ENCODE results near the gene CTNND2.
"Not testable (repeated sequence)": the region's sequence is repeated elsewhere in the genome, so short reads cannot be mapped to it uniquely, and the experiment has no call there.

The CTNND2 gene

DNA sequence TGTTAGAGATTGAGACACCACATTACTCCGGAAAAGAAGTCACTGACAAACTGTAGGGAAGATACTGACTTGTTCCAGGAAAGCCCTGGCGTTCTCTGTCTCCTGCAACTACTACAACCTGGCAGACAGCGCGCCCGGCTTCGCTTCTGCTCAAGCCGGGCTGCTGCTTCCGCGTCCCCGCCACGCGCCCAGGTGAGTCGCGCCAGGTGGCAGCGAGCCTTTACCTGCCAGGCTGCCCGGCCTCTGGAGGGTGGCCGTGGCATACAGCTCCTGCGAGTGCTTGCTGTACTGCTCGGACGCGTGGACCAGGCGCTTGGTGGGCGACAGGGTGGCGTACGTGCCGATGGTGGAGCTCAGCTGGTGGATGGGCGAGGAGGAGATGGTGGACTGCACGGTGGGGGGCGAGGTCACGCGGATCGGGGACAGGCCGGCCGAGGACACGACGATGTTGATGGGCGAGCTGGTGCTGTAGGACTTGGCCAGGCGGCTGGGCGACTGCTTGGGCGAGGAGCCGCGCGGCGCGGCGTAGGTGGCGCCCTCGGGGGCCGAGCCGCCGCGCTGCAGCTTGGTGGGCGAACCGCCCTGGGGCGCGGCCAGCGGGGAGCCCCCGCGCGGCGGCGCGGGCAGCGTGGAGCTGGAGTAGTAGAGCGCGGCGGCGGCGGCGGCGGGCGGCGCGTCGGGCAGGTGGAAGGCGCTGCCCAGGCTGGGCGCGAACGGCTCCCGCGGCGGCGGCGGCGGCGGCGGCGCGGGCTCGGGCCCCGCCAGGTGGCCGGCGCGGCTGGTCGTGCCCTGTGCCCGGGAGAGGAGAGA lies 519.6 kb downstream of the CTNND2 start:
- DNase-seq (ENCODE audit: low spot score): no peak

DNA sequence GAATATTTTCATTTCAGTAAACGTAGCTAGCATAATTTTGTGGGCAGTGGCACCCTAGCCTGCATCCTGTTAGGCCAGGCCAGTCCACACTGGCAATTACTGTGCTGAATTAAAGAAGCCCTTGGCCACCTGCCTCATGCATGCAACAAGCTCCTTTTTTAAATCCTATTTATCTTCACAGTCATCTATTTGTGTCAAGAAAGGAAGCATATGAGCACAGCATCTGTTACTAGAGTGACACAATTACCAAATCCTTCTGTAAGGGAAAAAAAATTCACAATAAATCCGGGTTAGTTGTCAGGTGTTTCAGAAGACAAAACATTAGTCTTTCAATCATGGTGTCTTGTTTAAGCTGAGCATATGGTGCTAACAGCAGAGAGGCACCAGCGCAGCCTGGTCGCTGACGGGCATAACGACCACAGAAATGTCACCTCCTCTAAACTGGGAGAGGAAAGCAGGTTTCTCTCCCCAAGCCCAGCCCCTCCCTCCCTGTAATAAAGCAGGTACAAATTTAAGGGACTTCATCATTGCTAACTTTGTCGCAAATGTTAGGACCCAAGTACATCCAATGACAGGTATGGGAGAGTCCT lies 520.6 kb downstream of the CTNND2 start:
- DNase-seq (ENCODE audit: low spot score): no peak

DNA sequence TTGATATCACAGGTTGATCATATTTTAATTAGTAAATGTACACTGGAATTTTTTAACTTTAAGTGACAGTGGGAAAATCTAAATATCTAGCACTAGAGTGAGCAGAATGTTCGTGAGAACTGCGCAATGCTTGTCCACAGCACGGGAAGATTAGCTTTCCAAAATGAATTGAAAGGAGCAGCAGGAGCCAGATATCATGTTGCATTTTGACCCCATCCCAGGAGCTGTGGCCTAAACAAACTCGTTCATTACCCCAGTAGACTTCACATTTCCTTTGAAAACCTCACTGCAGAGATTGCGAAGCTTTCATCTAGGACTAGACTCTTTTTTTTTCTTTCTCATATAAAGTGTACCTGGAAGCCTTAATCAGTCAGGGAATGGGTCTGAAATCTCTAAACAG lies 525.8 kb downstream of the CTNND2 start:
- DNase-seq (ENCODE audit: low spot score): no peak

DNA sequence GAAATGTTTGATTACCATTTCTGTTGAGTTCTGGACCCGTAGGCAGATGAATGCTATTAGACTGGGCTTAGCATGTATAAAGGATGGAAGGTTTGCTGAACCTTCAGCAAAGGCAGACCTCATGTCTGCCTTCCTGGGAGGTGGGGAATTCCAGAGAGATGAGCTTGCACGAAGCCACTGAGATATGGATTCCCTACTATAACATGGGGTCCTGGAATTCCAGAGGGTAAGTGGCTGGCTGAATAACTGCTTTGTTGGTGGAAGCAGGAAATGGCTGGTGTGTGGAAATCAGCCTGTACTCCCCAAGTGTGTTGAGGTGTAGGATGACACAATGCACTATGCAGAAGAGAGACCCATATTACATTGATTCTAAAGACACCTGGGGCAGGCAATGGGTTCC lies 526.4 kb downstream of the CTNND2 start:
- no peak for DNase-seq (ENCODE audit: low spot score)

DNA sequence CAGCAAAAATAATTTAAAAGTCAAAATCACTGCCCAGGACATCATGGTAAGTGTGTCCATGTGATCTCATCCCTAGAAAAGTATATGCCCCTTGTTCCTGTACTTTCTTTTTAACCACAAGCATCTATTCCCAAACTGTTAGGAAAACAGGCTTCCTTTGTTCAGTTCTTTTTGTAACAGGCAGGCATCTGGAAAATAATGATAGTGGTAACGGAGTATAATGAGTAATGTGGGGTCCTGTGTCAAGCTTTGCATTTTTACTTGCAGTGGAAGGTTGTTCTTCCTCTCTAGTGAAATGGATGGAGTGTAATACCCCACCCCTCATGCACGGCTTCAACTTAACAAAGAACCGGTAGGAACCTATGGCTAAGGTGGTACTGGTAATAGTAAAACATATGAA lies 532.1 kb downstream of the CTNND2 start:
- DNase-seq (ENCODE audit: low spot score): no peak

DNA sequence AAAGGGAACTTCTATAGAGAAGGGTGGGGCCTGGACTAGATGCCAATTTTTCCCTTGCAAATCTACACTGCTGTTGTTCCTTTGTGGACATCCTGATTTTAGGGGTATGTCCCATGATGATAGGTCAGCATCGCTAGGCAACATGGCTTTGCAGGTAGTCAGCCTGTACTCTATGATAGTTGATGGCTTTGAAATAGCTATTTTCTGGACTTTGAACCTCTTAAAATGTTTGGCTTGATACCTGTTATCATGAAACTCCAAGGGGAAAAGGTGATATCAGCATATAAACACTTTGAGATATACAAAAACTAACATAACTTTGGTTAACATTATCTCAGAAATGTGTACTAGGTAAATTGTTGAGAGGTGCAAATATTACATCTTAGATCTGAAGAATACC lies 533.2 kb downstream of the CTNND2 start:
- no peak for DNase-seq (ENCODE audit: low spot score)

DNA sequence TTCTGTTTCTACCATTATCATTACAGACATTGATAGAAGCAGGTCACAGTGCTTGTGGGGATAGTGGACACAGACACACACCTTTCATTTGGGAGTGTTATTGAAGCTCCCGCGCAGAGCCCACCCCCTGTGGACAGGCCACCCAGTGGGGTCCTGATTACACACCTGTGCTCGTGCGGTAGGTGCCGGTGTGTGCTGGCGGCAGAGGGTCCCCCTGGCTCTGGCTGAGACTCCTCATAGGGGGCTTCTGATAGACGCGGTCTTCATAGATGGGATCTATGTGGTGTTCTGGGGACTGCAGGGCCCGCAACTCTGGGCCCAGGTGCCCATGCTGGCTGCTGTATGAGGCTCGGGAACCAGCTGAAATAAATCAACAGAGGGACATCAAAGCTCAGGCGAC lies 539.7 kb downstream of the CTNND2 start:
- no peak for DNase-seq (ENCODE audit: low spot score)

DNA sequence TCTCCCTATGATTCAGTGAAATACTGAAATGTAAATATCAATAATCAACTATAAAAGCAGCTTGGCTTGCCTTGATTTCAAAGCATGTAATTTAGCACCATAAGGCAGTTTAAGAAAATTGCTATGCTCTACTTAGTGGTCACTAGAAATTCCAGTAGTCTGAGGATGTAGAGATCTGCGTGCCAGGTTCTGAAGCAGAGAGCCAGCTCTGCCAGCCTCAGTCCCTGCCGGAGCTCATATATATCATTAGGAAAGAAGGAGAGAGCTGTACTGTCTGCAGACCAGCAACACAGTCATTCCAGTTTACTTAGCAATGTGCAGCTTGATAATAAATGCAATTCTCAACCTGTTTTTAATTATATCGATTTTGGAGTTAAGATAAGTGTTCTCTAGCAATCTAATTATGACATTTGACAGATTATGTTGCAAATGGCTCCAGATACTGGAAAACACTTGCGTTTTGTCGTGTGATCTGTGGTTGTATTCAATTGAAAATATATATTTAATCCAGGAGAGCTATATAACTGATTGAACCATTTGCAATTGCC lies 540.5 kb downstream of the CTNND2 start:
- DNase-seq (ENCODE audit: low spot score): no peak

DNA sequence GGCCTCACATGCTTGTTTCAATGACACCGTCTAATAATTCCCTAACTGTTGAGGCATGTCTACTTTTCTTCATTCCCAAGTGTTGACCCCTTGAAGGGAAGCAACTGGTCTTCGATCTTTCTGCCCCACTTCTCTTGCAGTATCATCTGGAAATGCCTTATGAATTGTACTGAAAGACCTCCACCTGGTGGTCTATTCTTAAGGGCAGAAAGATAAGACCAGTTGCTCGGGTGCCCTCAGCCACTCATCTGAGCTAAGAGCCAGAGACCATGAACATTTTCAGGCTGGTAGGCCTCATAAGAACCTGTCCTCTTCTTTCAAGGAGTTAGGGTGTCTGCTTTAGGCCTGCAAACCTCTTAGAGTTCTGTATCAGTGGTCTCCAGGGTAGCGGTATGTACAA lies 542.5 kb downstream of the CTNND2 start:
- DNase-seq (ENCODE audit: low spot score): no peak

DNA sequence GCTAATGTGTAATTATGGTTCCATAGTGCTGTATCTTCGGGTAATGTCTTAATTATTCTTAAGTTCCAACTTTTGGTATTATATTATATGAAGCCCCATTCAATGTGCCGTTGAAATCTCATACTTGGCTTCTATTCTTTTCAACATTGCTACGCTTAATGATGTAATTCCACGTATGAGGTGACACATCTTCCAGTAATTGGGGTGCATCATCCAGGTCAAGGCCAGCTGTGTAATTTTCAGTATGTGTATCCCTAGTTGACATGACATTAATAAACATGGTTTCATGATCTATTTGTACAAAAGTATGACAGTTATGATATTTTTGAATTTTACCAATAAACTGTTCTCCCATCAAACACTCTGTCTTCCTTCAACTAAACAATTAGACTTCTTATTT lies 546.3 kb downstream of the CTNND2 start:
- no peak for DNase-seq (ENCODE audit: low spot score)

DNA sequence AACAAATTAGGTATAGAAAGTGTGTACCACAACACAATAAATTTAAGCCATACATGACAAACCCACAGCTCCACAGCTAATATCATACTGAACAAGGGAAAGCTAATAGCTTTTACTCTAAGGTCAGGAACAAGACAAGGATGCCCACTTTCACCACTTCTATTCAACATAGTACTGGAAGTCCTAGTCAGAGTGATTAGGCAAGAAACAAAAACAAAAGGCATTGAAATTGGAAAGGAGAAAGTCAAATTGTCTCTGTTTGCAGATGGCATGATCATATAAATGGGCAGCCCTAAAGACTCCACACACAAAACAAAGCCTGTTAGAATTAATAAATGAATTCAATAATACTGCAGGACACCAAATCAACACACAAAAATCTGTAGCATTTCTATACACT lies 548.8 kb downstream of the CTNND2 start:
- no peak for DNase-seq (ENCODE audit: low spot score)

DNA sequence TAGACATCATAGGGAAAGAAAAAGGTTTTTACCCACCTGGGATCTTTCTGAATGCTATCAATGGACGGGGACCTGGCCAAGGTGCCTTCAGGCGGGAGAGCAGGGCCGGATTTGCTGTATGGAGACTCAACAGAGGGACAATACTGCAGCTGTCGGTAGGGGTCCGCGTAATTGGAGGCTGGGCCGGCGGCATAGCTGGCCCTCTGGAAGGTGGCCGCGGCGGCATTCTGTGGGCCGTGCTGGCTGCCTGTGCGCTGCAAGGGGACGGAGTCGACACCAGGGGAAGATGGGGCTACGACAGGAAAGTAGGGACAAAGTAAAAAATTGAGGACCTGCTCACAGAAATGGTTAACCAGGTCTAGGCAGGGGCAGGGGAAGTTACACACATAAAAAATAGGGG lies 557.9 kb downstream of the CTNND2 start:
- no peak for DNase-seq (ENCODE audit: low spot score)

DNA sequence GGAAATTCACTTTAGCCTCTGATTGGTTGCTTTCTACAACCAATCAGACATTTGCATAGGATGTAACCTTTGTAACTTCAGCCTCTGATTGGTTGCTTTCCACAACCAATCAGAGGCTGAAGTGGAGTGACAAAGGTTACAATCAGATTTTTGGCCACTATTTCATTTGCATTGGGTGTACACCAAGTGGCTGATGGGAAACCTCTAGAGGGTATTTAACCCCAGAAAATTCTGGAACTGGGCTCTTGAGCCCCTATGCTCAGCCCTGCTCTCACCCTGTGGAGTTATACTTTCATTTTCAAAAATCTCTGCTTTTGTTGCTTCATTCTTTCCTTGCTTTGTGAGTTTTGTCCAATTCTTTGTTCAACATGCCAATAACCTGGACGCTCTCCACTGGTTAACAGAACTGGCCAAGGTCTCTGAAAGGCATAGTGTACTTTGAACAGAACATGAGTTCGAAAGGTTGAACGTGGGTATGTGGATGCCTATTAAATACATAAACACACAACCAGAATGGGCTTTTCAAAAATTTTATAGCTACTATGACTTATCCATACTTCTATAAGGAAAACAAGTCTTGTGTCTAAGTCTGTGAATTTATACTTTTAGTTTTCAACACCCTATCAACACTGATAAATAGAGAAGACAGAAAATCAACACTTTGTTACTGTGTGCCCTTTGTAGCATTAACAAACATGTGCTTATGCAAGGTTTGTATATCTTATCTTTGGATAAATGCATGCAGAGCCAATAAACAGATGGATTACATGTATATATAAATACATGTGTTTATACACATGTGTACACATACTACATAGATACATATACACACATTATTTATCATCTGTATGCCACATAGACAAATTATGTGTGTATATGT lies 568.1 kb downstream of the CTNND2 start:
- peak; percentile 7 for DNase-seq (ENCODE audit: low spot score)

DNA sequence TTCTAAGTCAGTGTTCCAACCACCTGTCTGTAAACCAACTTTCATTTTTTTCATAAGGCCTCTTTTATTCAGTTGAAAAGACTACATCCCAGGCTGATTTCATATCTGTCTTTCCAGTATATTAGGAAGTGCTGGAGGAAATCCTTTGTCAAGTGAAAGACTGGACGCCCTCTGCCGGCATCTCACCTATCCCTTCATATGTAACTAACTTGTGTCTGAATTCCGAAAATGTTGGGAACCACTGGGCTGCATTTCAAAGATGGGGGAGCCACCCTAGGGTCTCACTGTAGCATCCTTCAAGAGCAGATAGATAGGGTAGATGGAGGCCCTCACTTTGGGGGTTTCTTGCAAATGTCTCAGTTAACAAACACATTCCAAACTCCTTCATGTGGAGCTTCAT lies 569.8 kb downstream of the CTNND2 start:
- no peak for DNase-seq (ENCODE audit: low spot score)

DNA sequence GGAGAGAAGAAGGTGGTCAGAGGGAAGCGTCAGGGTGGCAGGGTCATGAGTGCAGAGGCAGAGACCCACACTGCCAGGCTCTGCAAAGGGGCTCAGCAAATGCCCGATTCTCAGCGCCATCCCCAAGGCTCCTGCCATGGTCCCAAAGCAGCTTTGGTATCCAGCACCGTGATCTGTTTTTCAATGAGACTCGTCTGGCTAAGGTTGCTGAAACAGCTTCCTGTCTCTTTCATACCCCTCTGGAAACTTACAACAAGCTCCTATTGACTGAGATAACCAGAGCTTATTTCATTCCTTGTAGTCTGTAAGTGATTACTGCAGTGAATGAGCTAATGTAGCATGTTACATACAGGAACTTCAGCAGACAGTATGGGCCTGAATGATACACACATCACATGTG lies 574.6 kb downstream of the CTNND2 start:
- no peak for DNase-seq (ENCODE audit: low spot score)

DNA sequence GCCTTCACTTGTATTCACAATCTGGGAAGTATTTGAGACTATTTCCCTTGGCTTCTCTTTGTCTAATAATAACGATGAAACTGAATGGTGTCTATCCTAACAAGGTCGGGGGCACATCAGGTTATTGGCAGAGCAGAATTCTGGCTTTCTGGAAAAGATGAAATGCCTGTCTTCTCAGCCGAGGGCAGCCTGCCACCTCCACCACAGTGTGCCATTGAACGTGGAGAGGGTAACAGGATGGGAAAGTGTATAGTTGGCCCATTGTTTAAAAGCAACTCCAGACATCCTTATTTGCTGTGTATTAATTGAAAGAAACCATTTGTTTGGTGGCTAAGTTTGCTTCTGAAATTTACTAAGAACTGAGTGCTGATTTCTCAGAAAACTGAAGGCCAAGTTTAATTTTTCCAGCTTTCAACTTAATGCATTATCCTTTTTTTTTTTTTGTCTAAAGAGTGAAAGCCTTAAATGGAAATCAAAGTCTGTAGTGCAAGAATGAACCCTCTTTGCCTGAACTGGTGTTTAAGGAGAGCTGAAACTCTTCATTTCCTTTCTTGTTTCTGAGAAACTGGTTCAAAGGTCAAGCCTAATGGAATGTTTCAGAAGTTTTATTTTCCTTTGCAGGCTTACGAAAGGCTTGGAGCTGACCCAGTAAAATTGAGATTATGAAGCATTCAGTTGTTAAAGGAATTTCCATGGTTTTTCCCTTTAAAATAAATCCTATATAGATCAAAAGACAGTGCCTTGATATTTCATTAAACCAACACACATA lies 579.5 kb downstream of the CTNND2 start:
- DNase-seq (ENCODE audit: low spot score): no peak

DNA sequence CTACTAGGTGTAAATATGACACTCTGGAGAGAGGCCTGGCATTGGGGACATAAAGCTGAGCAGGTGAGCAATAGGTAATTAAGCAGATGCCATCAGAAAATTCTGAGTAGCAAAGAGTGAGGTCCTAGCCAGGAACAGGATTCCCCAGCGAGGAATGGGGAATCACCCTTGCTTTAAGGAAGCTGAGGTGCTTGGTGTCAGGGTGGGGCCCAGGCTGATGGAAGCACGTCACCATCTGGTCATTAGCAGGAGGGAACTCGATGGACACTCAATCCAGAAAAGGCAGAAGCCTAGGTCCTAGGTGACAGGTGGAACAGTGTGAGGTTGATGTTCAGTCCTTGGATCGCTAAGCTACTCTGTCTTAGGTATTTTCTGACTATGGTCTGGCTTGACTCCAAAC lies 580.5 kb downstream of the CTNND2 start:
- no peak for DNase-seq (ENCODE audit: low spot score)

DNA sequence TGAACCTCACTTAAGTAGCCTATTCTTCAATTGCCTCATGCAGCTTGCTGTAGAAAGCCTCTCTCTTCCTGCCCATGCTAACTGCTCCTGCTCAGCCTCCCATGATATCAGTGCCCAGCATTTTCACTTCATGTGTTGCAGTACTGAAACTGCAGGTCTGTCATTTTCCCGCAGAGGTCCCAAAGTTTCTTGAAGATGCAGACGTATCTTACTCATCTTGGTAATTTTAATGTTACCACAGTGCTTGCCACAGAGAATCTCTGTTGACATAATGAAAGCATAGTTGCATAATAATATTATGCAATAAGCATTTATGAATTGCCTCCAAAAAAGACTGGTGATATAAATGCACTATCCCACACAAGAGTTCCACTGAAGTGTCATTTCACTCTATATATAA lies 582.1 kb downstream of the CTNND2 start:
- DNase-seq (ENCODE audit: low spot score): no peak

DNA sequence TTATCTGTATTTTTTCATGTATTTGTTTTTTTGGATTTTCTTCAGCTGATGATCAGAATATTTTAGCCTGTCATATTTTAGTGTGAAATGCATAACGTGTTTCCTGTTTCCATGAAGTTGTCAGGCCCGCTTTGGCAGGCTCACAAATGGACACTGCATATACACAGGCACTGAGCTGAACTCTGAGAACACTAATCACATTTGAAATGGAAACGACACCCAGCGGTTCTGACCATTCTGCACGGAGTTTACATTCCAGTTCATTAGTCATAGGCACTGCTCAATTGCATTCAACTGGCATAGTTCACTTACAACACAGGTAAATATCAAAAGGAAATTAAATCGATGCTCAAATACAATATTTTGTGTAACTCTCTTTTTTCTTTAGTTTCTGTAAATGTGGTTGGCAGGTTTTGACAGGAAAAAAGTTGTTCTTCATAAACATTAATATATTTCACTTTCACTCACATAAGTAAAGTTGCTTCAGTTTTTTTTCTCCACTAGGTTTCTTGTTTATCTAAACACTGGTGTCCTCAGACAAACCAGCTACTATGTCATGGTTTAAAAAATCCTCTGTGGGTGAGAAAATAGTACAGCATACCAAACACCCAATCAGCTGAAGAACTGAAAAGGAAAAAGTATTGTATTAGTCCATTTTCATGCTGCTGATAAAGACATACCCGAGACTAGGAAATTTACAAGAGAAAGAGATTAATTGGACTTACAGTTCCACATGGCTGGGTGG lies 584.2 kb downstream of the CTNND2 start:
- DNase-seq (ENCODE audit: low spot score): no peak

DNA sequence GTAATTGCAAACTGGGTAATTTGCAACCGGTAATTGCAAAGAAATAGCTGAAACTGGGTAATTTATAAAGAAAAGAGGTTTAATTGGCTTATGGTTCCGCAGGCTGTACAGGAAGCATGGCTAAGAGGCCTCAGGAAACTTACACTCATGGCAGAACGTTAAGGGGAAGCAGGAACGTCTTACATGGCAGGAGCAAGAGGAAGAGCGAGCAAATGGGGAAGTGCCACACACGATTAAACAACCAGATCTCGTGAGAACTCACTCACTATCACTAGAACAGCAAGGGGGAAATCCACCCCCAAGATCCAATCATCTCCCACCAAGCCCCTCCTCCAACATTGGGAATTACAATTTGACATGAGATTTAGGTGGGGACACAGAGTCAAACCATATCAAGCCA lies 590.6 kb downstream of the CTNND2 start:
- DNase-seq (ENCODE audit: low spot score): not testable (repeated sequence)

DNA sequence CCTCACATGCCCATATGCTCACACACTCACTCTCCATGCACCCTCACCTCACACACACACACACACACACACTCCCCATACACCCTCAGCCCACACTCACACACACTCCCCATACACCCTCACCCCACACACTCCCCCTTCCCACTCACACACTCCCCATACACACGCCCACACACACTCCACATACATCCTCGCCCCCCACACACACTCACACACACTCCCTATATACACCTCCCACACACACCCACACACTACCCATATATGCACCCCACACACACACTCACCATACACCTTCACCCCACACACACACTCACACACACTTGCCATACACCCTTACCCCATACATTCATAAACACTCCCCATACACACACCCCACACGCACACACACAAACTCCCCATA lies 592.5 kb downstream of the CTNND2 start:
- no peak for DNase-seq (ENCODE audit: low spot score)

Measured in NAMALWA (cell line).